Raji (cell line): Measurements from ENCODE around the gene CAPZA2.

Source experiments
- POLR2A ChIP-seq: IDR thresholded peaks from 2 replicates; pipeline ENCODE4 v1.6.1; 2011; ENCODE audit warnings: low read depth, low read length, control low read depth; ENCODE audit not compliant: insufficient read depth

The CAPZA2 gene

GRCh38 chr7:116862234-116862950 lies at the start of gene CAPZA2:
CAPZA2 (plus strand) TSS chr7:116862587; CDS start chr7:116862612, 25 bp downstream.
- TF ChIP-seq POLR2A: peak; percentile 90

- no peak for TF ChIP-seq POLR2A
These were observed 49.5 kb upstream of the CAPZA2 start for GRCh38 chr7:116812860-116813259.

GRCh38 chr7:116815041-116815440 lies 47.3 kb upstream of the CAPZA2 start:
- no peak for TF ChIP-seq POLR2A

- no peak for TF ChIP-seq POLR2A
These were observed 42.2 kb upstream of the CAPZA2 start for GRCh38 chr7:116820149-116820548.

- TF ChIP-seq POLR2A: no peak
These were observed 37.9 kb upstream of the CAPZA2 start for GRCh38 chr7:116824449-116824848.

GRCh38 chr7:116828281-116828680 lies 34.1 kb upstream of the CAPZA2 start:
- no peak for TF ChIP-seq POLR2A

- TF ChIP-seq POLR2A: no peak
These were observed 33.3 kb upstream of the CAPZA2 start for GRCh38 chr7:116829041-116829440.

- TF ChIP-seq POLR2A: no peak
These were observed 32.9 kb upstream of the CAPZA2 start for GRCh38 chr7:116829493-116829892.

- no peak for TF ChIP-seq POLR2A
These were observed 29.7 kb upstream of the CAPZA2 start for GRCh38 chr7:116832692-116833091.

GRCh38 chr7:116834815-116835504 lies 27.4 kb upstream of the CAPZA2 start:
- no peak for TF ChIP-seq POLR2A

GRCh38 chr7:116836048-116836447 lies 26.3 kb upstream of the CAPZA2 start:
- TF ChIP-seq POLR2A: no peak

- no peak for TF ChIP-seq POLR2A
These were observed 25.5 kb upstream of the CAPZA2 start for GRCh38 chr7:116836911-116837310.

- no peak for TF ChIP-seq POLR2A
These were observed 24.8 kb upstream of the CAPZA2 start for GRCh38 chr7:116837586-116837985.

GRCh38 chr7:116840256-116840655 lies 22.1 kb upstream of the CAPZA2 start:
- no peak for TF ChIP-seq POLR2A

- TF ChIP-seq POLR2A: no peak
These were observed 20.0 kb upstream of the CAPZA2 start for GRCh38 chr7:116842371-116842770.

- no peak for TF ChIP-seq POLR2A
These were observed 19.0 kb upstream of the CAPZA2 start for GRCh38 chr7:116843378-116843777.
